ENCODE results near the gene SUSD6.
A peak's percentile ranks its signal among the peaks of the same experiment; 100 is the strongest.

The SUSD6 gene

GRCh38 chr14:69606258-69607184, 4.9 kb upstream of the SUSD6 start:
- no peak for TF ChIP-seq ZFX (IDR thresholded peaks at IDR 0.05)
- no peak for TF ChIP-seq CTCF (conservative IDR thresholded peaks at IDR 0.05)
- H3K27ac ChIP-seq = no peak overlapping the region

- H3K27ac ChIP-seq = peak overlapping the region; percentile 85
- TF ChIP-seq ZFX (IDR thresholded peaks at IDR 0.05) (no peak), CTCF (conservative IDR thresholded peaks at IDR 0.05) (no peak)
These were observed 1.1 kb upstream of the SUSD6 start for GRCh38 chr14:69610020-69610873.

GRCh38 chr14:69610874-69611171, 573 bp upstream of the SUSD6 start:
- no peak for TF ChIP-seq CTCF (conservative IDR thresholded peaks at IDR 0.05)
- no peak for TF ChIP-seq ZFX (IDR thresholded peaks at IDR 0.05)
- H3K27ac ChIP-seq = peak overlapping the region; percentile 85

GRCh38 chr14:69612014-69612782, 802 bp downstream of the SUSD6 start:
- H3K27ac ChIP-seq = peak overlapping the region; percentile 85
- no peak for TF ChIP-seq CTCF (conservative IDR thresholded peaks at IDR 0.05)
- TF ChIP-seq ZFX (IDR thresholded peaks at IDR 0.05) = peak; percentile 82

GRCh38 chr14:69612783-69613130, 1.4 kb downstream of the SUSD6 start:
- peak overlapping the region; percentile 85 for H3K27ac ChIP-seq
- TF ChIP-seq CTCF (conservative IDR thresholded peaks at IDR 0.05) = peak; percentile 54
- no peak for TF ChIP-seq ZFX (IDR thresholded peaks at IDR 0.05)

GRCh38 chr14:69613312-69614073, 2.1 kb downstream of the SUSD6 start:
- no peak for TF ChIP-seq CTCF (conservative IDR thresholded peaks at IDR 0.05)
- no peak for TF ChIP-seq ZFX (IDR thresholded peaks at IDR 0.05)
- no peak overlapping the region for H3K27ac ChIP-seq
